Measurements from ENCODE around the gene C1RL.

GRCh38 chr12:7129287-7129871 lies 20.4 kb upstream of the C1RL start:
- TF ChIP-seq POLR2AphosphoS5 (IDR thresholded peaks at IDR 0.05) (no peak), CTCF (IDR thresholded peaks at IDR 0.05) (no peak), POLR2A (IDR thresholded peaks at IDR 0.05) (no peak), EP300 (IDR thresholded peaks at IDR 0.05) (no peak)
